H9 (cell line): ENCODE data around the gene GRXCR2. TPM values are rescaled to one million over a fixed set of nuclear protein-coding genes. Genes with fewer than 3 reads are reported as not detected.

Experiments
- DNase-seq: peaks from one replicate; pipeline ENCODE4 v3.0.0-alpha.2; 2017
- H2AFZ ChIP-seq: one replicate; pipeline ENCODE4 v1.6.1; 2013; ENCODE audit warnings: mild to moderate bottlenecking, low read length, control low read depth, moderate library complexity
- H2AK5ac ChIP-seq: 2 replicates; pipeline ENCODE4 v1.6.1; 2013; ENCODE audit warnings: low read length, control low read depth, mixed read lengths; ENCODE audit not compliant: insufficient read length
- H2BK120ac ChIP-seq: one replicate; pipeline ENCODE4 v1.6.1; 2013; ENCODE audit warnings: low read depth, mild to moderate bottlenecking, low read length, control low read depth, inconsistent platforms; ENCODE audit not compliant: poor library complexity, severe bottlenecking
- H2BK12ac ChIP-seq: 2 replicates; pipeline ENCODE4 v1.6.1; 2013; ENCODE audit warnings: low read length, control low read depth, mixed read lengths, low read depth; ENCODE audit not compliant: insufficient read length
- H2BK15ac ChIP-seq: 2 replicates; pipeline ENCODE4 v1.6.1; 2013; ENCODE audit warnings: low read depth, low read length, control low read depth
- H2BK20ac ChIP-seq: one replicate; pipeline ENCODE4 v1.6.1; 2013; ENCODE audit warnings: low read depth, mild to moderate bottlenecking, low read length, control low read depth, inconsistent platforms; ENCODE audit not compliant: poor library complexity, severe bottlenecking
- H2BK5ac ChIP-seq: 2 replicates; pipeline ENCODE4 v1.6.1; 2013; ENCODE audit warnings: low read length, control low read depth, mixed read lengths; ENCODE audit not compliant: insufficient read length
- H3K14ac ChIP-seq: 2 replicates; pipeline ENCODE4 v1.6.1; 2013; ENCODE audit warnings: low read length, control low read depth; ENCODE audit not compliant: insufficient read depth
- H3K18ac ChIP-seq: 2 replicates; pipeline ENCODE4 v1.6.1; 2013; ENCODE audit warnings: low read depth, mild to moderate bottlenecking, mixed read lengths, low read length, control low read depth; ENCODE audit not compliant: insufficient read length
- H3K23ac ChIP-seq: 2 replicates; pipeline ENCODE4 v1.6.1; 2013; ENCODE audit warnings: low read length, control low read depth, mixed read lengths, low read depth; ENCODE audit not compliant: insufficient read length
- H3K23me2 ChIP-seq: 2 replicates; pipeline ENCODE4 v1.6.1; 2013; ENCODE audit warnings: low read depth, mild to moderate bottlenecking, mixed read lengths, low read length, control low read depth; ENCODE audit not compliant: insufficient read length, poor library complexity, severe bottlenecking
- H3K27ac ChIP-seq: 2 replicates; pipeline ENCODE4 v1.5.1; 2013; ENCODE audit warnings: low read length, control low read depth, mixed read lengths, low read depth; ENCODE audit not compliant: insufficient read length
- H3K27me3 ChIP-seq: 2 replicates; pipeline ENCODE4 v1.6.1; 2013; ENCODE audit warnings: low read length, control low read depth, inconsistent platforms; ENCODE audit not compliant: insufficient read depth
- H3K4ac ChIP-seq: 2 replicates; pipeline ENCODE4 v1.6.1; 2013; ENCODE audit warnings: low read depth, mild to moderate bottlenecking, control low read depth, inconsistent platforms, low read length, moderate library complexity
- H3K4me1 ChIP-seq: 2 replicates; pipeline ENCODE4 v1.6.1; 2013; ENCODE audit warnings: low read length, control low read depth, inconsistent platforms; ENCODE audit not compliant: insufficient read depth
- H3K4me2 ChIP-seq: 2 replicates; pipeline ENCODE4 v1.6.1; 2013; ENCODE audit warnings: low read length, control low read depth, mixed read lengths; ENCODE audit not compliant: insufficient read length, insufficient read depth
- H3K56ac ChIP-seq: 2 replicates; pipeline ENCODE4 v1.6.1; 2013; ENCODE audit warnings: low read depth, mild to moderate bottlenecking, mixed read lengths, low read length, control low read depth; ENCODE audit not compliant: insufficient read length
- H3K79me1 ChIP-seq: 2 replicates; pipeline ENCODE4 v1.6.1; 2013; ENCODE audit warnings: low read depth, mild to moderate bottlenecking, moderate library complexity, low read length, control low read depth, inconsistent platforms; ENCODE audit not compliant: insufficient read depth, poor library complexity, severe bottlenecking
- H3K79me2 ChIP-seq: 2 replicates; pipeline ENCODE4 v1.6.1; 2013; ENCODE audit warnings: low read length, control low read depth, inconsistent platforms; ENCODE audit not compliant: insufficient read depth
- H3K9ac ChIP-seq: 2 replicates; pipeline ENCODE4 v1.6.1; 2013; ENCODE audit warnings: low read length, control low read depth, mixed read lengths; ENCODE audit not compliant: insufficient read length; ENCODE audit errors: extremely low read depth
- H3K9me3 ChIP-seq: one replicate; pipeline ENCODE4 v1.6.1; 2013; ENCODE audit warnings: low read depth, low read length, inconsistent platforms; ENCODE audit not compliant: control insufficient read depth
- H3T11ph ChIP-seq: one replicate; pipeline ENCODE4 v1.6.1; 2013; ENCODE audit warnings: mild to moderate bottlenecking, low read length, control low read depth, inconsistent platforms
- H4K20me1 ChIP-seq: one replicate; pipeline ENCODE4 v1.6.1; 2013; ENCODE audit not compliant: control insufficient read depth, insufficient read length, insufficient read depth
- H4K5ac ChIP-seq: 2 replicates; pipeline ENCODE4 v1.6.1; 2013; ENCODE audit warnings: low read depth, mild to moderate bottlenecking, mixed read lengths, low read length, control low read depth; ENCODE audit not compliant: insufficient read length
- H4K8ac ChIP-seq: replicated peaks from 2 replicates; pipeline ENCODE4 v1.6.1; 2013; ENCODE audit warnings: low read length, control low read depth, mixed read lengths, low read depth; ENCODE audit not compliant: insufficient read length
- H4K91ac ChIP-seq: 2 replicates; pipeline ENCODE4 v1.6.1; 2013; ENCODE audit warnings: low read depth, mild to moderate bottlenecking, moderate library complexity, mixed read lengths, low read length, control low read depth; ENCODE audit not compliant: insufficient read length
- H3K27ac Mint-ChIP-seq, 3 experiments: 2 replicates in 2 of 3; 3 replicates in 1 of 3; pipeline ENCODE4 v1.8.0; 2020 to 2021; ENCODE audit warnings: mixed read lengths in 3 of 3, mild to moderate bottlenecking in 1 of 3, moderate library complexity in 1 of 3
- H3K27me3 Mint-ChIP-seq: 2 replicates; pipeline ENCODE4 v1.8.0; 2021; ENCODE audit warnings: low read depth, mild to moderate bottlenecking, moderate library complexity, mixed read lengths
- H3K36me3 Mint-ChIP-seq, 3 experiments: 2 replicates in 2 of 3; 3 replicates in 1 of 3; pipeline ENCODE4 v1.8.0; 2020 to 2021; ENCODE audit warnings: low read depth in 3 of 3, mixed read lengths in 3 of 3; ENCODE audit not compliant: insufficient read depth in 1 of 3
- H3K4me1 Mint-ChIP-seq, 2 experiments: 2 replicates each; pipeline ENCODE4 v1.8.0; 2020; ENCODE audit warnings: mixed read lengths in 2 of 2
- H3K4me3 Mint-ChIP-seq, 2 experiments: 2 replicates in 1 of 2; 3 replicates in 1 of 2; pipeline ENCODE4 v1.8.0; 2020 to 2021; ENCODE audit warnings: mild to moderate bottlenecking in 2 of 2, mixed read lengths in 2 of 2, moderate library complexity in 1 of 2
- H3K9me3 Mint-ChIP-seq, 2 experiments: 2 replicates in 1 of 2; 3 replicates in 1 of 2; pipeline ENCODE4 v1.8.0; 2020; ENCODE audit warnings: mild to moderate bottlenecking in 2 of 2, mixed read lengths in 2 of 2, moderate library complexity in 1 of 2
- CTCF ChIP-seq: fragments of 200-600 bp; sonication (generic); conservative IDR thresholded peaks from 3 replicates; pipeline ENCODE4 v1.8.0; 2021; ENCODE audit warnings: antibody characterized with exemption, mild to moderate bottlenecking
- WGBS: extraction: QIAGEN DNeasy Blood & Tissue Kit; methylation state at CpG from one replicate; pipeline ENCODE4 v1.1.7; 2013; ENCODE audit warnings: missing lambda C conversion rate, low lambda C conversion rate, mixed read lengths; ENCODE audit not compliant: insufficient read length; ENCODE audit errors: extremely low coverage; 5-methylcytosine and 5-hydroxymethylcytosine counted together
- total RNA-seq: library from RNA; stranded (reverse); gene quantifications from 2 replicates; pipeline ENCODE4 v1.2.1, GENCODE V29; 2021

GRXCR2 gene
- total RNA-seq, 1 experiment from 2014 or later, result not detected

- Histone ChIP-seq H3K4me2 (no peak overlapping the region), H3K79me1 (no peaks in the 10 kb centered on the region), H2AFZ (no peak overlapping the region), H3K4me1 (no peaks in the 10 kb centered on the region), H3K9ac (no peak overlapping the region), H3K18ac (no peak overlapping the region), H2BK15ac (no peak overlapping the region), H3T11ph (no peak overlapping the region), H2BK12ac (no peak overlapping the region), H3K23me2 (no peaks in the 10 kb centered on the region), H4K20me1 (no peaks in the 10 kb centered on the region), H2AK5ac (no peak overlapping the region), H4K91ac (no peak overlapping the region), H3K79me2 (no peaks in the 10 kb centered on the region), H2BK5ac (no peak overlapping the region), H3K14ac (no peak overlapping the region), H2BK120ac (no peak overlapping the region), H2BK20ac (no peak overlapping the region), H3K23ac (no peak overlapping the region), H3K4ac (no peak overlapping the region), H4K5ac (no peak overlapping the region), H3K27me3 (no peaks in the 10 kb centered on the region), H3K27ac (no peak overlapping the region), H4K8ac (no peak overlapping the region), H3K56ac (no peak overlapping the region), H3K9me3 (no peaks in the 10 kb centered on the region)
- no peak for TF ChIP-seq CTCF
- DNase-seq, result no peak
- H3K9me3 Mint-ChIP-seq, result no peaks in the 10 kb centered on the region
- H3K4me1 Mint-ChIP-seq, result no peaks in the 10 kb centered on the region
- no peaks in the 10 kb centered on the region; the same call in 1 of the 2 replicates for H3K27me3 Mint-ChIP-seq
- WGBS, result no CpG with 5 or more reads among the region's 1 CpG
- no peak overlapping the region for H3K4me3 Mint-ChIP-seq
- no peaks in the 10 kb centered on the region for H3K36me3 Mint-ChIP-seq
- H3K27ac Mint-ChIP-seq, result no peak overlapping the region
Measured at GRCh38 chr5:145848854-145849253, 24.0 kb downstream of the GRXCR2 start.
